Measurements from ENCODE around the gene CCND1. TPM values are rescaled to one million over a fixed set of nuclear protein-coding genes. Genes with fewer than 3 reads are reported as not detected.

Gene CCND1
- polyA plus RNA-seq, 1 experiment = 307 TPM

GRCh38 chr11:69604055-69604454, 36.9 kb upstream of the CCND1 start:
- ChIA-PET CTCF (no interaction called here), POLR2A (no interaction called here)
- Histone ChIP-seq H3K27me3 (ENCODE audit: control insufficient read depth, insufficient read depth, low read length) (no peaks in the 10 kb centered on the region), H3K36me3 (ENCODE audit: control insufficient read depth, insufficient read depth, low read length) (no peaks in the 10 kb centered on the region), H3K4me3 (ENCODE audit: low read depth, low read length) (no peak overlapping the region)
- no peak for DNase-seq (ENCODE audit: low read depth)
- TF ChIP-seq CTCF (IDR thresholded peaks at IDR 0.05; ENCODE audit: insufficient read depth, low read depth, low read length) = no peak

- ChIA-PET CTCF (no interaction called here), POLR2A (no interaction called here)
- DNase-seq (ENCODE audit: low read depth) = no peak
- H3K36me3 ChIP-seq (ENCODE audit: control insufficient read depth, insufficient read depth, low read length) = no peaks in the 10 kb centered on the region
- TF ChIP-seq CTCF (IDR thresholded peaks at IDR 0.05; ENCODE audit: insufficient read depth, low read depth, low read length) = no peak
- no peaks in the 10 kb centered on the region for H3K27me3 ChIP-seq (ENCODE audit: control insufficient read depth, insufficient read depth, low read length)
- no peak overlapping the region for H3K4me3 ChIP-seq (ENCODE audit: low read depth, low read length)
These were observed 35.0 kb upstream of the CCND1 start for GRCh38 chr11:69605737-69606526.

GRCh38 chr11:69609351-69609750, 31.6 kb upstream of the CCND1 start:
- ChIA-PET POLR2A (no interaction called here), CTCF (no interaction called here)
- no peak for TF ChIP-seq CTCF (IDR thresholded peaks at IDR 0.05; ENCODE audit: insufficient read depth, low read depth, low read length)
- H3K27me3 ChIP-seq (ENCODE audit: control insufficient read depth, insufficient read depth, low read length) = no peaks in the 10 kb centered on the region
- DNase-seq (ENCODE audit: low read depth) = no peak
- H3K4me3 ChIP-seq (ENCODE audit: low read depth, low read length) = no peak overlapping the region
- H3K36me3 ChIP-seq (ENCODE audit: control insufficient read depth, insufficient read depth, low read length) = no peaks in the 10 kb centered on the region

GRCh38 chr11:69611548-69612526, 29.1 kb upstream of the CCND1 start:
- H3K36me3 ChIP-seq (ENCODE audit: control insufficient read depth, insufficient read depth, low read length) = no peaks in the 10 kb centered on the region
- ChIA-PET CTCF (interaction anchor here (0.7 to 0.8 kb wide), 2 partner anchors 11 to 474 kb away, joined by 3 read pairs; no protein-coding TSS in a partner anchor), POLR2A (no interaction called here)
- no peaks in the 10 kb centered on the region for H3K27me3 ChIP-seq (ENCODE audit: control insufficient read depth, insufficient read depth, low read length)
- DNase-seq (ENCODE audit: low read depth) = no peak
- H3K4me3 ChIP-seq (ENCODE audit: low read depth, low read length) = no peak overlapping the region
- TF ChIP-seq CTCF (IDR thresholded peaks at IDR 0.05; ENCODE audit: insufficient read depth, low read depth, low read length) = no peak

GRCh38 chr11:69613594-69613993, 27.4 kb upstream of the CCND1 start:
- TF ChIP-seq CTCF (IDR thresholded peaks at IDR 0.05; ENCODE audit: insufficient read depth, low read depth, low read length) = no peak
- no peaks in the 10 kb centered on the region; the same call in 1 of the 2 replicates for H3K27me3 ChIP-seq (ENCODE audit: control insufficient read depth, insufficient read depth, low read length)
- no peak for DNase-seq (ENCODE audit: low read depth)
- ChIA-PET CTCF (interaction anchor here (0.6 kb wide), 1 partner anchor 439 kb away, joined by 3 read pairs; no protein-coding TSS in a partner anchor), POLR2A (no interaction called here)
- no peaks in the 10 kb centered on the region for H3K36me3 ChIP-seq (ENCODE audit: control insufficient read depth, insufficient read depth, low read length)
- no peak overlapping the region for H3K4me3 ChIP-seq (ENCODE audit: low read depth, low read length)
